Loucy (cell line): Measurements from ENCODE around the gene KCNK3.

Experiments used
- H2AFZ ChIP-seq: fragments of 200-600 bp; sonication (generic); 2 replicates; pipeline ENCODE4 v1.6.0; 2016; ENCODE audit warnings: antibody characterized with exemption, mild to moderate bottlenecking, low read length, moderate library complexity
- H3F3A ChIP-seq: fragments of 200-600 bp; 2 replicates; pipeline ENCODE4 v1.6.0; 2016; ENCODE audit warnings: antibody characterized with exemption, low read depth, mild to moderate bottlenecking
- H3K27me3 ChIP-seq: fragments of 200-600 bp; sonication (generic); 2 replicates; pipeline ENCODE4 v1.6.1; 2014; ENCODE audit warnings: low read length, mild to moderate bottlenecking; ENCODE audit not compliant: insufficient read depth, poor library complexity, severe bottlenecking
- H3K36me3 ChIP-seq: fragments of 200-600 bp; sonication (generic); 2 replicates; pipeline ENCODE4 v1.6.1; 2016; ENCODE audit warnings: low read length; ENCODE audit not compliant: insufficient read depth
- H3K4me1 ChIP-seq: fragments of 200-600 bp; sonication (generic); 2 replicates; pipeline ENCODE4 v1.5.1; 2014; ENCODE audit warnings: low read length, mild to moderate bottlenecking; ENCODE audit not compliant: insufficient read depth, poor library complexity, severe bottlenecking
- H3K4me2 ChIP-seq: fragments of 200-600 bp; sonication (generic); 2 replicates; pipeline ENCODE4 v1.6.0; 2014; ENCODE audit warnings: antibody characterized with exemption, low read length, low read depth, mild to moderate bottlenecking; ENCODE audit not compliant: poor library complexity, severe bottlenecking
- H3K4me3 ChIP-seq: fragments of 200-600 bp; sonication (generic); 2 replicates; pipeline ENCODE4 v1.5.1; 2014; ENCODE audit warnings: low read length, mild to moderate bottlenecking, mixed read lengths; ENCODE audit not compliant: poor library complexity, severe bottlenecking
- H3K79me2 ChIP-seq: fragments of 200-600 bp; sonication (generic); 2 replicates; pipeline ENCODE4 v1.6.1; 2014; ENCODE audit warnings: low read length; ENCODE audit not compliant: insufficient read depth
- H3K9ac ChIP-seq: fragments of 200-600 bp; sonication (generic); 2 replicates; pipeline ENCODE4 v1.6.0; 2014; ENCODE audit warnings: mild to moderate bottlenecking, low read depth, low read length, moderate library complexity; ENCODE audit not compliant: poor library complexity, severe bottlenecking
- H3K9me2 ChIP-seq: fragments of 200-600 bp; sonication (generic); replicated peaks from 2 replicates; pipeline ENCODE4 v1.6.1; 2016; ENCODE audit warnings: low read depth, low read length, mixed read lengths
- H3K9me3 ChIP-seq: fragments of 200-600 bp; sonication (generic); 2 replicates; pipeline ENCODE4 v1.6.1; 2014; ENCODE audit warnings: mild to moderate bottlenecking, antibody characterized with exemption, low read length, low read depth; ENCODE audit not compliant: insufficient read depth
- H4K20me1 ChIP-seq: fragments of 200-600 bp; sonication (generic); 2 replicates; pipeline ENCODE4 v1.6.0; 2014; ENCODE audit warnings: antibody characterized with exemption, low read length, mild to moderate bottlenecking; ENCODE audit not compliant: insufficient read depth, poor library complexity, severe bottlenecking
- CTCF ChIP-seq: fragments of 200-600 bp; sonication (generic); conservative IDR thresholded peaks from 2 replicates; pipeline ENCODE4 v1.5.1; 2014; ENCODE audit warnings: mild to moderate bottlenecking, antibody characterized with exemption, low read length
- EZH2phosphoT487 ChIP-seq: fragments of 200-600 bp; IDR thresholded peaks from 2 replicates; pipeline ENCODE4 v1.6.1; 2018; ENCODE audit warnings: antibody characterized with exemption, mild to moderate bottlenecking, moderate library complexity, borderline replicate concordance

The KCNK3 gene

GRCh38 chr2:26700078-26700477 is 7.6 kb downstream of the KCNK3 start:
- H3K9ac ChIP-seq: no peak overlapping the region
- no peaks in the 10 kb centered on the region for H3K27me3 ChIP-seq

GRCh38 chr2:26701596-26701995 is 9.1 kb downstream of the KCNK3 start:
- no peak overlapping the region for H3K4me2 ChIP-seq
- TF ChIP-seq EZH2phosphoT487: no peak
- TF ChIP-seq CTCF: no peak
- no peaks in the 10 kb centered on the region for H3K79me2 ChIP-seq

More at GRCh38 chr2:26700078-26700477, 7.6 kb downstream of the KCNK3 start:
- no peak for TF ChIP-seq CTCF
- no peak for TF ChIP-seq EZH2phosphoT487
- H3F3A ChIP-seq: no peaks in the 10 kb centered on the region
- H3K36me3 ChIP-seq: no peaks in the 10 kb centered on the region
- no peaks in the 10 kb centered on the region for H4K20me1 ChIP-seq
- peaks cover 9% of the 10 kb centered on the region for H3K4me1 ChIP-seq
- H3K9me2 ChIP-seq: no peaks in the 10 kb centered on the region
- H2AFZ ChIP-seq: no peak overlapping the region
- no peaks in the 10 kb centered on the region for H3K79me2 ChIP-seq
- H3K4me3 ChIP-seq: no peak overlapping the region
- no peaks in the 10 kb centered on the region for H3K9me3 ChIP-seq
- no peak overlapping the region for H3K4me2 ChIP-seq

GRCh38 chr2:26702025-26702424 is 9.5 kb downstream of the KCNK3 start:
- Histone ChIP-seq H3K36me3 (no peaks in the 10 kb centered on the region), H2AFZ (0 out of 2 replicates have a peak overlapping the region, but pooled peaks have one; percentile 56), H3K9me2 (no peaks in the 10 kb centered on the region), H3K4me2 (no peak overlapping the region), H3K4me3 (no peak overlapping the region), H3F3A (no peaks in the 10 kb centered on the region), H3K4me1 (peaks cover 6% of the 10 kb centered on the region), H3K79me2 (no peaks in the 10 kb centered on the region), H3K9ac (no peak overlapping the region), H4K20me1 (no peaks in the 10 kb centered on the region), H3K27me3 (no peaks in the 10 kb centered on the region), H3K9me3 (no peaks in the 10 kb centered on the region)
- TF ChIP-seq CTCF (no peak), EZH2phosphoT487 (no peak)

More at GRCh38 chr2:26701596-26701995, 9.1 kb downstream of the KCNK3 start:
- H3K27me3 ChIP-seq: no peaks in the 10 kb centered on the region
- no peaks in the 10 kb centered on the region for H3K36me3 ChIP-seq
- H4K20me1 ChIP-seq: no peaks in the 10 kb centered on the region
- H3K9me3 ChIP-seq: no peaks in the 10 kb centered on the region
- no peaks in the 10 kb centered on the region for H3K9me2 ChIP-seq
- no peak overlapping the region for H3K9ac ChIP-seq
- H3F3A ChIP-seq: no peaks in the 10 kb centered on the region
- no peak overlapping the region for H3K4me3 ChIP-seq
- no peak overlapping the region for H2AFZ ChIP-seq
- peaks cover 6% of the 10 kb centered on the region for H3K4me1 ChIP-seq
